Nephron progenitor cell (in vitro differentiated cells): ENCODE measurements around the gene PRAMEF12.
"Not testable (repeated sequence)": the region's sequence is repeated elsewhere in the genome, so short reads cannot be mapped to it uniquely, and the experiment has no call there.

Experiments
- DNase-seq: peaks from one replicate; pipeline ENCODE4 v3.0.0; 2021
- H3K27ac Mint-ChIP-seq: 2 replicates; pipeline ENCODE4 v1.8.0; 2021; ENCODE audit warnings: mild to moderate bottlenecking, moderate library complexity, mixed read lengths
- H3K27me3 Mint-ChIP-seq: 2 replicates; pipeline ENCODE4 v1.8.0; 2021; ENCODE audit warnings: mild to moderate bottlenecking, low read depth, mixed read lengths; ENCODE audit not compliant: poor library complexity
- H3K36me3 Mint-ChIP-seq: 2 replicates; pipeline ENCODE4 v1.8.0; 2021; ENCODE audit warnings: low read depth, mixed read lengths
- H3K4me1 Mint-ChIP-seq: 2 replicates; pipeline ENCODE4 v1.8.0; 2021; ENCODE audit warnings: mixed read lengths
- H3K4me3 Mint-ChIP-seq: 2 replicates; pipeline ENCODE4 v1.8.0; 2021; ENCODE audit warnings: mild to moderate bottlenecking, moderate library complexity, mixed read lengths
- H3K9me3 Mint-ChIP-seq: 2 replicates; pipeline ENCODE4 v1.8.0; 2021; ENCODE audit warnings: mild to moderate bottlenecking, moderate library complexity, mixed read lengths
- TF ChIP-seq, protein P1 (sequence below): fragments of 200-600 bp; sonication (generic); IDR thresholded peaks from 2 replicates; pipeline ENCODE4 v1.5.0; 2021; ENCODE audit warnings: antibody characterized with exemption

The PRAMEF12 gene

DNA sequence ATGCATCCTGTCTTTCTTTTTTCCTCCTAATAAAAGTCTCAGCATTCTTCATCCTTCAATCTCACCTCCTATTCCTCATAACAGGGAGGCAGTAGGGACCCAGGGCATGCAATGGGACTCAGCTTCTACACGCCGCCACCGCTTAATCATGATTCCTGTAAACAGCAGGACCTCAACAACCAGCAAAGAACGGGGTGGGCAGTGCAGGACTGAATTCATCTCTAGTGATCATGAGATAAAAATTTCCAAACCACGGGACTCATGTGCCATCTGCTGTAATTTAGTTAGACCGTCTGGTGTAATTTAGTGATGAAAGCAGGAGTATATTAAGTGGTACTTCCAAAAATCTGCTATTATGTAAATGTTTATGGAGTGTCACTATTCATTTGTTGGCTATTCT lies 5.4 kb downstream of the PRAMEF12 start:
- Mint-ChIP-seq H3K9me3 (peaks cover 18% of the 10 kb centered on the region), H3K27ac (no peak overlapping the region), H3K4me3 (no peak overlapping the region), H3K36me3 (no peaks in the 10 kb centered on the region), H3K27me3 (peaks cover 22% of the 10 kb centered on the region), H3K4me1 (no peaks in the 10 kb centered on the region)
- no peak for DNase-seq
- TF ChIP-seq, protein P1, sequence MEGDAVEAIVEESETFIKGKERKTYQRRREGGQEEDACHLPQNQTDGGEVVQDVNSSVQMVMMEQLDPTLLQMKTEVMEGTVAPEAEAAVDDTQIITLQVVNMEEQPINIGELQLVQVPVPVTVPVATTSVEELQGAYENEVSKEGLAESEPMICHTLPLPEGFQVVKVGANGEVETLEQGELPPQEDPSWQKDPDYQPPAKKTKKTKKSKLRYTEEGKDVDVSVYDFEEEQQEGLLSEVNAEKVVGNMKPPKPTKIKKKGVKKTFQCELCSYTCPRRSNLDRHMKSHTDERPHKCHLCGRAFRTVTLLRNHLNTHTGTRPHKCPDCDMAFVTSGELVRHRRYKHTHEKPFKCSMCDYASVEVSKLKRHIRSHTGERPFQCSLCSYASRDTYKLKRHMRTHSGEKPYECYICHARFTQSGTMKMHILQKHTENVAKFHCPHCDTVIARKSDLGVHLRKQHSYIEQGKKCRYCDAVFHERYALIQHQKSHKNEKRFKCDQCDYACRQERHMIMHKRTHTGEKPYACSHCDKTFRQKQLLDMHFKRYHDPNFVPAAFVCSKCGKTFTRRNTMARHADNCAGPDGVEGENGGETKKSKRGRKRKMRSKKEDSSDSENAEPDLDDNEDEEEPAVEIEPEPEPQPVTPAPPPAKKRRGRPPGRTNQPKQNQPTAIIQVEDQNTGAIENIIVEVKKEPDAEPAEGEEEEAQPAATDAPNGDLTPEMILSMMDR: no peak

DNA sequence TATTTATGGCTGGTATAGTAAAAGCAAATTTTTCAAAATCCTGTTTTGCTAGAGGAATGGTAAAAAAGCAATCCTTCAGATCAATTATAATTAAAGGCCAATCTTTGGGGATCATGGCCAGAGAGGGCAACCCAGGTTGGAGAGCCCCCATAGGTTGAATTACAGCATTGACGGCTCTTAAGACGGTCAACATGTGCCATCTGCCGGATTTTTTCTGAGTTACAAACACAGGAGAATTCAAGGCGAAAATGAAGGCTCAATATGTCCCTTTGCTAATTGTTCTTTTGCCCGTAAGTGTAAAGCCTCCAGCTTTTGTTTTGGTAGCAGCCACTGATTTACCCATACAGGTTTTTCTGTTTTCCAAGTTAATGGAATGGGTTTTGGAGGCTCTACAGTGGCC lies 8.0 kb downstream of the PRAMEF12 start:
- not testable (repeated sequence) for H3K4me3 Mint-ChIP-seq, H3K27ac Mint-ChIP-seq, H3K27me3 Mint-ChIP-seq, DNase-seq, H3K4me1 Mint-ChIP-seq, H3K36me3 Mint-ChIP-seq
- TF ChIP-seq, protein P1: peak; percentile 15
- peaks cover 28% of the 10 kb centered on the region for H3K9me3 Mint-ChIP-seq

DNA sequence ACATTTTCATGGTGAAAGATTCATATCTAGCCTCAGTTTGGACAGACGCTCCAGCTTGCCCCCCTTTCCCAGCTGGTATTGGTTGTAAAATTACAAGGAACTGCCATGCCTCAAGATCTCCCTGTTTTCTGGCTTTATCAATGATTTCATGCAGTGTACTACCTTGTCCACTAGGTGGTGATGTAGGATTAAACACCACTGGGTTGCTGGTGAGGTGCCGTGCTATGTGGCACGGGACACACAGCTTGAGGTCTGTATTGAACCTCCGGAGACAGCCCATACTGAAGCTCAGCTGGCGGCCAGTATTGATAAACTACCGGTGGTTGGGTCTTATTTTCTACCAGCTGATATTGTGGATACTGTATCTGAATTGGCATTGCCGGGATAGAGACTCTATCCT lies 10.2 kb downstream of the PRAMEF12 start:
- not testable (repeated sequence) for H3K4me3 Mint-ChIP-seq, H3K36me3 Mint-ChIP-seq, H3K27me3 Mint-ChIP-seq, H3K27ac Mint-ChIP-seq, H3K4me1 Mint-ChIP-seq, DNase-seq
- peaks cover 33% of the 10 kb centered on the region for H3K9me3 Mint-ChIP-seq
- TF ChIP-seq, protein P1: peak; percentile 18

DNA sequence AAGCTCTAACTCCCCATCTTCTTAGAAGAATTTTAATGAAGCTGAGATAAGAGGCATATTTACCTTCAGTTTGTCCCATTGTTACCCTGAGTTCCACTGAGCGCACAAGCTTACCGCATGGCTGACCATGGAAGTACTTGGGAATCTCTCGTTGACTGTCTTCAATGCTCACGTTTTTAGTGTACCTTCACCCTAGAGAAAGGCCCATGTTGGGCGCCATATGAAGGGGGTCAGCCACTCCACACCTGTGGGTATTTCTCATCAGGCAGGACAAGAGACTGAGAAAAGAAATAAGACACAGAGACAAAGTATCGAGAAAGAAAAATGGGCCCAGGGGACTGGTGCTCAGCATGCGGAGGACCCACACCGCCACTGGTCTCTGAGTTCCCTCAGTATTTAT lies 11.2 kb downstream of the PRAMEF12 start:
- not testable (repeated sequence) for H3K27me3 Mint-ChIP-seq, H3K4me1 Mint-ChIP-seq, H3K36me3 Mint-ChIP-seq, H3K4me3 Mint-ChIP-seq, DNase-seq, H3K27ac Mint-ChIP-seq
- peaks cover 33% of the 10 kb centered on the region for H3K9me3 Mint-ChIP-seq

DNA sequence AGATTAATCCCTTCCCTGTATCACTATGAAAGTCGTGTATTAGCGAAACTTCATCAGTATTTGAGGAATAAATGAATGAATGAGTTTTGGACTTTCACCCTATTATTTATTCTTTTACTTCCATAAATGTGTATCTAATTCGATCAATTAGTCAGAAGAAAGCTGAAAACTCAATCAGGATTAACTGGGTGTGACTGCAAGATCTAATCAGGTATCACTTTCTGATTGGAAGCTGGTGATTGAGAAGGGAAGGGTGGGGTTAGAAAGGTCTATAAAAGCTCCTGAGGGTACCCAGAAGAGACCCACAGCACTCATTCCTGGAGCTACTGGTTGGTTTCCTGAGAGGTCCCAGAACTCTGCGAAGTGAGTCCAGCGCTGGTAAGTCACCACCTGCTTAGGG lies 17.6 kb downstream of the PRAMEF12 start, which contains the start of gene PRAMEF1:
TSS of gene PRAMEF1 (plus strand) at position 301 of the 400 bp plus-strand sequence. CDS start 1,831 bp downstream, outside the sequence.
- not testable (repeated sequence) for H3K4me1 Mint-ChIP-seq, H3K27ac Mint-ChIP-seq
- H3K9me3 Mint-ChIP-seq: peaks cover 16% of the 10 kb centered on the region

DNA sequence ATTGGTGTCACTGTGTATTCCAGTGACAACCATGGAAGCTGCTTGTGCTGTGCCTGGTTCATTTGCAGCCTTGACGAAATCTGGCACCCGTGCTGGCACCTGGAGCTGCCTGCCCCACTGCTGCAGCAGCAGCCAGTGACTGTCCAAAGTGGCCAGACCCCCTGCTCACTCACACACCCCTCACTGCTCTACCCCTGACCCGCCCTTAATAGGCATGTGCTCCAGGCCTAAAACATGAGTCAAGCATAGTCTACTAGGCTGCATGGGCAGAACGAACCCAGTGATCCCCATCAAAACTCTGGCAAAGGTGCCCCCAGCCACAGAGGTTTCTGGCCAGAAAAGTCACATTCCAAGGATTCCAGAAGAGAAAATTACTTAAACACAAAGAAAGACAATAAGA lies 25.4 kb downstream of the PRAMEF12 start:
- Mint-ChIP-seq H3K27ac (no peak overlapping the region), H3K9me3 (peaks cover 18% of the 10 kb centered on the region), H3K4me3 (no peak overlapping the region), H3K4me1 (no peaks in the 10 kb centered on the region), H3K36me3 (no peaks in the 10 kb centered on the region), H3K27me3 (peaks cover 21% of the 10 kb centered on the region)
- TF ChIP-seq, protein P1: no peak
- DNase-seq: no peak

More for the DNA sequence above, 17.6 kb downstream of the PRAMEF12 start, which contains the start of gene PRAMEF1:
- H3K36me3 Mint-ChIP-seq, H3K4me3 Mint-ChIP-seq, H3K27me3 Mint-ChIP-seq, DNase-seq: not testable (repeated sequence)

DNA sequence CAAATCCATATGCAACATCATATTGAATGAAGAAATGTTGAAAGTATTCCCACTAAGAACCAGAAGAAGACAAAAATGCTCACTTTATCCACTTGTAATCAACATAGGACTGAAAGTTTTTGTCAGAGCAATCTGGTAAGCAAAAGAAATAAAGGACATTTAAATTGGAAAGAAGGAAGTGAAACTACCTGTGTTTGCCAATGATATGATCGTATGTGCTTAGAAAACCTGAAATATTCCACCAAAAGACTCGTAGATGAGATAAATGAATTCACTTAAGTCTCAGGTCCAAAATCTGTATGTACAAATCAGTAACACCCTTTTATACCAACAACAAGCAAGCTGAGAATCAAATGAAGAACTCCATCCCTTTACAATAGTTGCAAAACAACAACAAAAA lies 26.2 kb downstream of the PRAMEF12 start:
- DNase-seq: no peak
- H3K36me3 Mint-ChIP-seq: no peaks in the 10 kb centered on the region
- H3K4me1 Mint-ChIP-seq: no peaks in the 10 kb centered on the region
- no peak overlapping the region for H3K4me3 Mint-ChIP-seq
- H3K27me3 Mint-ChIP-seq: peaks cover 21% of the 10 kb centered on the region
- H3K9me3 Mint-ChIP-seq: peaks cover 21% of the 10 kb centered on the region
- TF ChIP-seq, protein P1: no peak
- no peak overlapping the region for H3K27ac Mint-ChIP-seq
